HUES6 (cell line): ENCODE results near the gene UXS1.
A peak's percentile ranks its signal among the peaks of the same experiment; 100 is the strongest.
"Not testable (repeated sequence)": the region's sequence is repeated elsewhere in the genome, so short reads cannot be mapped to it uniquely, and the experiment has no call there.

Experiments
- H3K27ac ChIP-seq: 2 replicates; pipeline ENCODE4 v1.7.0; 2013; ENCODE audit warnings: low read depth, mild to moderate bottlenecking, low read length, inconsistent platforms
- H3K27me3 ChIP-seq: 2 replicates; pipeline ENCODE4 v1.6.1; 2013; ENCODE audit warnings: low read length; ENCODE audit not compliant: control insufficient read depth, insufficient read depth
- H3K36me3 ChIP-seq: 2 replicates; pipeline ENCODE4 v1.6.1; 2013; ENCODE audit warnings: low read length; ENCODE audit not compliant: control insufficient read depth, insufficient read depth
- H3K4me1 ChIP-seq: 2 replicates; pipeline ENCODE4 v1.6.1; 2013; ENCODE audit warnings: low read length; ENCODE audit not compliant: control insufficient read depth, insufficient read depth
- H3K4me3 ChIP-seq: 2 replicates; pipeline ENCODE4 v1.5.1; 2013; ENCODE audit warnings: low read depth, low read length
- H3K9ac ChIP-seq: one replicate; pipeline ENCODE4 v1.6.1; 2013; ENCODE audit warnings: mild to moderate bottlenecking, low read length
- H3K9me3 ChIP-seq: 2 replicates; pipeline ENCODE4 v1.6.1; 2013; ENCODE audit warnings: low read depth, low read length; ENCODE audit not compliant: control insufficient read depth, insufficient read depth

The UXS1 gene

DNA sequence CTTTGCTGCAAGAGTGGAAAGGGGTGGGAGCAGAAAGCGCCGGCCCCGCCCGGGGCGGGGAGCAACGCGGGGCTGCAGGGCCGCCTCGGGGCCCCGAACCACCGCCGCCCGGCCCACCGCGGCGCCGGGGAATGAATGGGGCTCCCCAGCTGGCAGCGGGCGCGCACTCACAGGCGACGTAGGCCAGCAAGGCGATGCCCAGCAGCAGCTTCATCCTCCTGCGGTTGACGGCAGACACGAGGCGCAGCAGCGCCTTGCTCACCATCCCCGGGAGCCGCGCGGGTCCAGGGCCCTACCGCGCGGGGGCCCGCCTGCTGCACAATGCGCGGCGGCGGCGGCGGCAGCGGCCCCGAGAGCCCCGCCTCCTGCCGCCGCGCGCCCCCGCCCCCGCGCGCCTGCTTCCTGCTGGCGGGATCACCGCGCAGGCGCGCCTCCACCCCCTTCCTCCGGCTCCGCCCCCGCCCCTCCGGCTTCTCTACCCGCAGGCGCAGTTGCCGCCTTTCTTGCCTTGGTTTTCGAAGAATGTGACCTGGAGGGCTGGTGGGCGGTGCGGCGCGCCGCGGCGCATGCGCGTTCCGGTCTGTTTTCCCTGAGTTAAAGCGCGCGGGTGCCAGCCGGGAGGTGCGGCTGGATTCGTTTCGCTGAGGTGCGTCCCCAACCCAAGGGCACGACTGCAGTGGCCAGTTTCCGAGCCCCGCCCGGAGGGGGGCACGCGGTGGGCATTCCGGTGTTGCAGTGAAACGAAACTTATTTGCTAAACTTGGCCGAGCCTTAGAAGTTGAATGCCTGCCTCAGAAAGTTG lies at the start of gene UXS1:
UXS1 (minus strand) TSS at position 325 of the 802 bp plus-strand sequence; CDS start at position 265, 60 bp downstream.
- H3K36me3 ChIP-seq: no peaks in the 10 kb centered on the region
- H3K27me3 ChIP-seq: no peaks in the 10 kb centered on the region
- peak within 1 kb of the TSS; percentile 71 for H3K9ac ChIP-seq
- H3K4me1 ChIP-seq: peaks cover 38% of the 10 kb centered on the region
- no peaks in the 10 kb centered on the region for H3K9me3 ChIP-seq
- H3K27ac ChIP-seq: no peak within 1 kb of the TSS
- peak within 1 kb of the TSS; percentile 75 for H3K4me3 ChIP-seq

- not testable (repeated sequence) for H3K4me1 ChIP-seq, H3K9ac ChIP-seq, H3K27ac ChIP-seq, H3K27me3 ChIP-seq, H3K36me3 ChIP-seq, H3K4me3 ChIP-seq
- H3K9me3 ChIP-seq: peaks cover 19% of the 10 kb centered on the region
Observed at GRCh38 chr2:106239491-106239890, 45.4 kb upstream of the UXS1 start.

- H3K9ac ChIP-seq, H3K4me1 ChIP-seq, H3K36me3 ChIP-seq, H3K4me3 ChIP-seq, H3K27me3 ChIP-seq, H3K27ac ChIP-seq: not testable (repeated sequence)
- H3K9me3 ChIP-seq: peaks cover 43% of the 10 kb centered on the region
Observed at GRCh38 chr2:106235392-106235791, 41.3 kb upstream of the UXS1 start.

DNA sequence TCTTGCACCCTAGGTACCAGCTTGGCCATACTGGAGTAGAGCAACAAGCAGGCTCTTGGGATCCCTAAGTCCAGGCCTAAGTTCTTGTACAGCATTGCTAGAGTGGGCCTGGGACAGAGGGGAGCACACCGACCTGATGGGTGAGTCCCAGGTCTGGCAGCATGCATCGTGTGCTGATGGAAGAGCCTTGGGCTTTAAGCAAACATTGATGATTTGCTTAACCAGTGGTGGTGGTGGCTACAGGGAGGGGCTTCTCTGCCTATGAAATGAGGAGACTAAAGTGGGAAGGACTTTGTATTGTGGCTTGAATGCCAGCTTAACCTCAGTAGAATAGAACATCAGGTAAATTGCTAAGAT lies 39.2 kb upstream of the UXS1 start:
- no peak overlapping the region for H3K9ac ChIP-seq

DNA sequence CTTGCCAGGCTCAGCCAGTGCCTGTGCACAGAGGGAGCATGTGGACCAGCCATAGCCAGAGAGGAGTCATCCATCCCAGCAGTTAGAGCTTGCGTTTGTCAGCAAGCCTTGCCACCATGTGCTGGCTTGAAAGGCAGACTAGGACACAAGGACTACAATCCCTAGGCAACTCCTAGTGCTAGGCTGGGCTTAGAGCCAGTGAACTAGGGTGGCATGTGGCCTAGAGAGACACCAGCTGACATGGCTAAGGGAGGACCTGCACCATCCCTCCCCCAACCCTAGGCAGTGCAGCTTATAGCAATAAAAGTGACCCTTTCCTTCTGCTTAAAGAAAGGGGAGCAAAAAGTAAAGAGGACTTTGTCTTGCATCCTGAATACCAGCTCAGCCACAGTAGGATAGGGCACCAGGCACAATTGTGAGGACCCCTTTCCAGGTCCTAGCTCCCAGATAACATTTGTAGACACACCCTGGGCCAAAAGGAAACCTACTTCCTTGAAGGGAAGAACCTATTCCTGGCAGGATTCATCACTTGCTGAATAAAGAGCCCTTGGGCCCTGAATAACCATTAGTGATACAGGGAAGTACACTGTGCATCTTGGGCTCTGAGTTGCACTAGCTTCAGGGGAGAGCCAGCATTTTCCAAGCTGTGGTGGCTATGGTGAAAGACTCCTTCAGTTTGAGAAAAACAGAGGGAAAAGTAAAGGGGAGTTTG lies 38.7 kb upstream of the UXS1 start:
- Histone ChIP-seq H3K36me3 (no peaks in the 10 kb centered on the region), H3K27ac (no peak overlapping the region), H3K27me3 (no peaks in the 10 kb centered on the region), H3K9me3 (peaks cover 43% of the 10 kb centered on the region), H3K4me3 (no peak overlapping the region), H3K9ac (no peak overlapping the region), H3K4me1 (no peaks in the 10 kb centered on the region)

More for the DNA sequence above, 39.2 kb upstream of the UXS1 start:
- Histone ChIP-seq H3K27ac (no peak overlapping the region), H3K9me3 (peaks cover 43% of the 10 kb centered on the region), H3K27me3 (no peaks in the 10 kb centered on the region), H3K4me3 (no peak overlapping the region), H3K4me1 (no peaks in the 10 kb centered on the region), H3K36me3 (no peaks in the 10 kb centered on the region)

DNA sequence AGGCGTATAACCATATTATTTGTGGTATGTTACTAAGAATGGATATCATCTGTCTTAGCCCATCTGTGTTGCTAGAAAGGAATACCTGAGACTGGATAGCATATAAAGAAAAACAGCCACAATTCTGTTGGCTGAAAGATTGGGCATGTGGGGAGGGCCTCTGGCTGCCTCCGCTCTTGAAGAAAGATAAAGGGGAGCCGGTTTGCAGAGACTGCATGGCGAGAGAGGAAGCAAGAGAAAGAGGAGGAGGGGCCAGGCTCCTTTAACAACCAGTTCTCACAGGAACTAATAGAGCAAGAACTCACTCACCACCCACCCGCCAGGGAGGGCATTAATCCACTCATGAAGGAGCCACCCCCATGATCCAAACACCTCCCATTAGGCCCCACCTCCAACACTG lies 29.2 kb upstream of the UXS1 start:
- H3K36me3 ChIP-seq: no peaks in the 10 kb centered on the region
- H3K9ac ChIP-seq: no peak overlapping the region
- 0 out of 2 replicates have a peak, but pooled peaks cover 3% of the 10 kb centered on the region for H3K9me3 ChIP-seq
- H3K27ac ChIP-seq: no peak overlapping the region
- H3K4me1 ChIP-seq: no peaks in the 10 kb centered on the region
- H3K4me3 ChIP-seq: no peak overlapping the region
- H3K27me3 ChIP-seq: no peaks in the 10 kb centered on the region

- H3K4me3 ChIP-seq, H3K9me3 ChIP-seq: not testable (repeated sequence)
Observed at GRCh38 chr2:106222057-106222456, 28.0 kb upstream of the UXS1 start.

GRCh38 chr2:106219813-106220212 lies 25.7 kb upstream of the UXS1 start:
- H3K27ac ChIP-seq: no peak overlapping the region
- no peaks in the 10 kb centered on the region for H3K27me3 ChIP-seq
- no peak overlapping the region for H3K9ac ChIP-seq
- H3K4me3 ChIP-seq: no peak overlapping the region
- no peaks in the 10 kb centered on the region for H3K36me3 ChIP-seq
- H3K9me3 ChIP-seq: no peaks in the 10 kb centered on the region
- no peaks in the 10 kb centered on the region for H3K4me1 ChIP-seq

More at GRCh38 chr2:106222057-106222456, 28.0 kb upstream of the UXS1 start:
- H3K27me3 ChIP-seq, H3K4me1 ChIP-seq, H3K9ac ChIP-seq, H3K27ac ChIP-seq, H3K36me3 ChIP-seq: not testable (repeated sequence)

DNA sequence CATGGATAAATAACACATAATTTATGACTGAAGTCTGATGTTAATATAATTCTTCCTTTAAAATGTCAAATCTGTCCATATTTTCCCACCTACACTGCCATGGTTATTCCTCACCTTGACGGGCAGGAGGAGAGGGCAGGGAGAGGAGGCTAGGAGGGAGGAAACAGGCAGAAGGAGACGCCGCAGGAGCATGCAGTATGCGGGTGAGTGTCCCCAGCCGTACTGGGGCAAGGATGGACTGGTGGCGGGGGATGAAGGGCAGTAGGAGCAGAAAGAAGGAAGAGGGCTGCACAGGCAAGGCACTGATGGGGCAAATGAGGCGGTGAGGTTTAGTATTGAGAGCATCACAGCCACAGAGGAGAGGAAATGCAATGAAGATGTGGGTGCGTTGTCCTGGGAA lies 25.1 kb upstream of the UXS1 start:
- H3K27me3 ChIP-seq, H3K4me3 ChIP-seq, H3K4me1 ChIP-seq, H3K9me3 ChIP-seq, H3K9ac ChIP-seq, H3K36me3 ChIP-seq, H3K27ac ChIP-seq: not testable (repeated sequence)

DNA sequence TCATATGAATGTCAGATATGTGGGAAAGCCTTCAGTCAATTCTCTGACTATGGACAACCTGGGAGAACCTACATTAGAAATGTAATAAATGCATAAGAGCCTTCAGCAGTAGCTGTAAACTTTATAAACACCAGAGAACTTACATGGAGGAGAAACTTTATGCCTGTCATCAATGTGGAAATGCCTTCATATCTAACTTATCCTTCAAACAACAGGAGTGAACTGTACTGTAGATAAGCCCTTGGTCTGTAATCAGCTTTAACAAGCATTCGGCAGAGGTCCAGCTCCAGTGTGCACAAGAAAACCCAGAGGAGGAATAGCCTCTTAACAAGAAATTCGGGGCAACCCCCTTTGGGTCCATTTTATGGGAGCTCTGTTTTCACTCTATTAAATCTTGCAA lies 14.8 kb upstream of the UXS1 start:
- no peaks in the 10 kb centered on the region for H3K9me3 ChIP-seq
- H3K27ac ChIP-seq: no peak overlapping the region
- H3K9ac ChIP-seq: no peak overlapping the region
- H3K27me3 ChIP-seq: no peaks in the 10 kb centered on the region
- no peaks in the 10 kb centered on the region for H3K4me1 ChIP-seq
- H3K36me3 ChIP-seq: no peaks in the 10 kb centered on the region
- H3K4me3 ChIP-seq: no peak overlapping the region

DNA sequence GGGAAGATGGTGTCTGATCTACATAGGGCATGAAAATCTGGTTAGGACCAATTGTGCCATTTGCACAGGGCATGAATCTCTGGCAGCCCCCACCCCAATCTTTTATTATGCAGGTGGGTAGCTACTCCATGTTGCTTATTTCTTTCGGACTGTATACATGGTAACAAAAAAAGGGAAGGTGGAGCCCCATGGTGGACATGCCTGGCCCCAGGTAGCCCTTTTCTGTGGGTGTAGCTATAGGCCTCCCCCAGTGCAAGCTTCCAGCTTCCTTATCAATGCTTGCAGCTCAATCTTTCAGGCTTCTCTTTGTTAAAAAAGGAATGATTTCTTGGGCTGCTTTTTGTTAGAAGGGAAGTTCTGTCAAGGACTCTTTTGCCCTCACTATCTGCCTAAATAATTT lies 14.3 kb upstream of the UXS1 start:
- Histone ChIP-seq H3K9ac (no peak overlapping the region), H3K4me1 (no peaks in the 10 kb centered on the region), H3K27ac (no peak overlapping the region), H3K4me3 (no peak overlapping the region), H3K27me3 (no peaks in the 10 kb centered on the region), H3K9me3 (no peaks in the 10 kb centered on the region), H3K36me3 (no peaks in the 10 kb centered on the region)
